Uterus (tissue), 4 donors: ENCODE data around the gene ALDH3B1. TPM values are rescaled to one million over a fixed set of nuclear protein-coding genes. Genes with fewer than 3 reads are reported as not detected.

Experiments
- DNase-seq, 2 donors: peaks; one replicate each; pipeline ENCODE4 v3.0.0-alpha.2; 2019 to 2020
- H3K27ac ChIP-seq, 2 donors: fragments of 200-600 bp; sonication (generic); 1 replicate in 1 of 2; 2 replicates in 1 of 2; pipeline ENCODE4 v1.5.1; 2016 to 2018
- H3K27me3 ChIP-seq, 2 donors: fragments of 200-600 bp; sonication (generic); one replicate each; pipeline ENCODE4 v1.5.1; 2018 to 2019; ENCODE audit warnings: control low read depth in 1 of 2
- H3K36me3 ChIP-seq, 2 donors: fragments of 200-600 bp; sonication (generic); one replicate each; pipeline ENCODE4 v1.5.1; 2019; ENCODE audit warnings: control low read depth in 1 of 2
- H3K4me1 ChIP-seq, 2 donors: fragments of 200-600 bp; sonication (generic); one replicate each; pipeline ENCODE4 v1.5.1; 2018 to 2019; ENCODE audit warnings: control low read depth in 1 of 2
- H3K4me3 ChIP-seq, 2 donors: fragments of 200-600 bp; sonication (generic); 1 replicate in 1 of 2; 2 replicates in 1 of 2; pipeline ENCODE4 v1.5.1; 2018 to 2019; ENCODE audit warnings: mild to moderate bottlenecking in 1 of 2
- H3K9me3 ChIP-seq, 2 donors: fragments of 200-600 bp; sonication (generic); one replicate each; pipeline ENCODE4 v1.5.1; 2019; ENCODE audit warnings: control low read depth in 1 of 2
- CTCF ChIP-seq, 4 experiments: fragments of 200-600 bp in 2 of 4; fragments of 450-650 bp in 2 of 4; sonication (generic) in 2 of 4; IDR thresholded peaks; one replicate each; pipeline ENCODE4 v1.5.1; 2016 to 2019; ENCODE audit warnings: antibody characterized with exemption in 4 of 4, mild to moderate bottlenecking in 2 of 4, moderate library complexity in 1 of 4
- POLR2A ChIP-seq, 2 donors: fragments of 450-650 bp; IDR thresholded peaks; one replicate each; pipeline ENCODE4 v1.6.1; 2016; ENCODE audit warnings: antibody characterized with exemption in 2 of 2, mild to moderate bottlenecking in 1 of 2, moderate library complexity in 1 of 2
- intact Hi-C: fragments of 100-400 bp; cut with DNase I; formaldehyde crosslinking; loops from one replicate; pipeline ENCODE4 v1.15.1; 2023; ENCODE audit warnings: low total_unique reads
- total RNA-seq, 4 donors: library from RNA; depleted of rRNA in 3 of 4; stranded (reverse); fragments of >200 nt in 3 of 4; gene quantifications; one replicate each; pipeline versions ENCODE4 v1.1.0 to v1.2.4, GENCODE V29; 2014 to 2023
- donor health status: DM: yes; HTN: yes; CAD: no.

Gene ALDH3B1
- total RNA-seq, 4 donors from 2014 or later: 2.3 to 5.7 (median 4.0) TPM

DNA sequence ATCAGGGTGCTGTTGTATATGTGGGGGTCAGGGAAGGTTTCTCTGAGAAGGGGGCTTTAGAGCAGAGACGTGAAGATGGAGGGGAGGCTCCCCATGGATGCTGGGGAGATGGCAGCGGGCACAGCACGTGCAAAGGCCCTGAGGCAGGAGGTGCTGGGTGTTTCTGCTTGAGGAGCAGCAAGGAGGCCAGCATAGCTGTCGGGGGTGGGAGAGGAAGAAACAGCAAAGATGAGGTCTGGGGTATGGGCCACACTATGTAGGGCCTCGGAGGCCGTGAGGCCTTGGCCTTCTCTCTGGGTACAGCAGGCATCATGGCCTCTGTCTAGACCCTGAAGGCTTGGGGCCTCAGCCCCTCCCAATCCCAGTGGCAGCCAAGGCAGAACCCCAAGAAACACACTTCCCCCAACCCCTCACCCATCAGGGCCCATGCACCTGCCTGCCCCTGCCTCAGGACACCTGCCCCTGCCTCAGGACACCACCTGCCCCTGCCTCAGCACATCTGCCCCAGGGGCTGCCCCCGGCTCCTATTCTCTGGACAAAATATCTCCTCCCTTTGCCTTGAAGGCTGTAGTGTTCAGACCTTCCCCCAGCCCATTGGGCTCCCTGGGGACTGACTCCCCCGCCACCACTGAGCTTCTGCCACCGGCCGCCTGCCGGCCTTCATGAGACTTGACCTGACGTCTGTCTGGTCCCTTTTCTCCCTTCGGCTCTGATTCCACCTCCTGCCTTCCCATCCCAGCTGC, 6.2 kb downstream of the ALDH3B1 start:
- no peaks in the 10 kb centered on the region for H3K27me3 ChIP-seq
- no peak overlapping the region for H3K27ac ChIP-seq
- intact Hi-C loops: no loop called here

DNA sequence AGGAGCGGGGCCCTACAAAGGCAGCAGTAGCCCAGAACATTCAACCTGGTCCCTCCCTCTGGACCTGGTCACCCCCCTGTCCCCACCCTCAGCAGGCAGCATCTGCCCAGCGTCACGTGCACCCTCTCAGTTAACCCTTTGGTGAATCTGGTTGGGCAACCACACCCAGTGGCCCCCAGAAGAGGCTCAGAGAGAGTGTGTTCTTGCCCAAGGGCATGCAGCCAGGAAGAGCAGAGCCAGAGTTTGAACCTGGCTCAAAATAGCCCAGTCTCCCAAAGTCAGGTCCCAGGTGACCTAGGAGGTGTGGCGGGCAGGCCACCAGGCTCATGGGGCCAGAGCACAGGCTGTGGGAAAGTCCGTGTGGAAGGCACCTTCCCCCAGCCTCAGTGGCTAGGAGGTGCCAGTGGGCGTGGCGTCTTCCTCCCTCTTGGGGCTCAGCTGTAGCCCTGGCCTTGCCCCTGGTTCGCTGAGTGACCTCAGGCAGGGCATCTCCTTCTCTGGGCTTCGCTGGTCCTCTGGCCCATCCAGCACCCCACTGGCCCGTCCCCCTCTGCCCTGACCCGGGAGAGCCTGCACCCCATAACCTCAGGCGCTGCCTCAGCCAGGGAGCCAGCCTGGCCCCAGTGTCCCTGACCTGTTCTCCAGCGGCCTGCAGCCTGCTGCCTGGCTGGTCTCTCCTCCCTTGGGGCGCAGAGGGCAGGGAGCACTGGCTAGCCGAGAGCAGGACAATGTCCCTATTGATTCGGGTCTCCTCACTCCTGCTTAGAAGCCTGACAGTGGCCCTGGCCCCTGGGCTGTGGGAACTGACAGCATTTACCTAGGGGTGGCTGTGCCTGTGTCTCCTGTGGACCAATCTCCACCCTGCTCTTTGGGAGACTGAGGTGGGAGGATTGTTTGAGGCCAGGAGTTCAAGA, 7.0 kb downstream of the ALDH3B1 start:
- DNase-seq: no peak
- TF ChIP-seq CTCF (IDR thresholded peaks at IDR 0.05) (no peak), POLR2A (IDR thresholded peaks at IDR 0.05) (no peak)
- peaks cover 0 to 4% of the 10 kb centered on the region in 2 donors for H3K4me1 ChIP-seq
- intact Hi-C loops: no loop called here
- no peak overlapping the region for H3K27ac ChIP-seq
- no peaks in the 10 kb centered on the region for H3K9me3 ChIP-seq
- H3K4me3 ChIP-seq: no peak overlapping the region
- no peaks in the 10 kb centered on the region for H3K36me3 ChIP-seq
- no peaks in the 10 kb centered on the region for H3K27me3 ChIP-seq

More for the DNA sequence above, 6.2 kb downstream of the ALDH3B1 start:
- Histone ChIP-seq H3K4me1 (peaks cover 0 to 4% of the 10 kb centered on the region in 2 donors), H3K9me3 (no peaks in the 10 kb centered on the region), H3K4me3 (no peak overlapping the region), H3K36me3 (no peaks in the 10 kb centered on the region)
- DNase-seq: no peak
- TF ChIP-seq CTCF (IDR thresholded peaks at IDR 0.05): no peak
- TF ChIP-seq POLR2A (IDR thresholded peaks at IDR 0.05): no peak

DNA sequence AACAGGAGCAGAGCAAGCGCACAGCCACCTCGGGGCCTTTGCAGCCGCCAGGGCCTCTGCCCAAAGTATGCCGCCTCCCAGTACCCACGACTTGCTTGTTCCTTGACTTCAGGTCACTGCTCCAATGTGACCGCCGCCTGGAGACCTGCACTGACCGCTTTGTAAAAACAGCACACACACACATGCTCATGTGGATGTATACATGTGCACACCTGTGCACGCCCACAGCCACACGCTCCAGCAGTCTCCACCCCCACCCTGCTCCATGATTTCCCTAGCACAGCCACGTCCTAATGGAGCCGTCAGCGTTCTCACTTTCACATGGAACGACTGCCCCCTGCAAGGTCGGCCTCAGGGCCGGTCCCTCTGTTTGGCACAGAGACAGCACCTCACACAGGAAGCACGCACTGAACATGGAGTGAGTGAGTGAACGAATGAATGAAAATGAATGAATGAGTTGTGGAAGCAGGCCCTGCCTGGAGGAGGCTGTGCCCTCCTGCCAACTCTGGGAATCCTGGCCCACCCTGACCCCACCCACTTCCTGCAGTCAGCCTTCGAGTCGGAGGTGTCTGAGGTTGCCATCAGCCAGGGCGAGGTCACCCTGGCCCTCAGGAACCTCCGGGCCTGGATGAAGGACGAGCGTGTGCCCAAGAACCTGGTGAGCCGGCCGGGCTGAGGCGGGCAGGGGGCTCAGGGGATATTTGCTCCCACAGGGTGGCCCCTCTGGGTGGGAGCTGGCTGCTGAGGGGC, 8.0 kb downstream of the ALDH3B1 start:
- intact Hi-C loops: no loop called here
- Histone ChIP-seq H3K27ac (no peak overlapping the region), H3K4me1 (peaks cover 0 to 4% of the 10 kb centered on the region in 2 donors)

DNA sequence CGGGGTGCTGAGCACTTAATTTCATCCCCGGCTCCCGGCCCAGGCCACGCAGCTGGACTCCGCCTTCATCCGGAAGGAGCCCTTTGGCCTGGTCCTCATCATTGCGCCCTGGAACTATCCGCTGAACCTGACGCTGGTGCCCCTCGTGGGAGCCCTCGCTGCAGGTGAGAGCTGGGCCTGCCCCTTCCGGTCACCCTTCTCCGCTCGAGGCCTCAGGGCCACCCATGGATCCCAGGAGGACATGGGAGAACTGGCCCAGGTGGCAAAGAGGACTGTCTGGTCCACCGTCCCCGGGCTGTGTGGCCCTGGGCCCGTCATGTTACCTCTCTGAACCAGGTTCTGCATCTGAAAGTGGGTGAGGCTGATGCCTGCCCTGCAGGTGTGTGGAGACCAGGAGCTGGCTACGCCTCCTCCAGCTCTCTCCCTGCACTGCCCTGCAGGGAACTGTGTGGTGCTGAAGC, 8.6 kb downstream of the ALDH3B1 start:
- H3K9me3 ChIP-seq: no peaks in the 10 kb centered on the region
- H3K36me3 ChIP-seq: no peaks in the 10 kb centered on the region
- H3K4me3 ChIP-seq: no peak overlapping the region
- H3K27ac ChIP-seq: no peak overlapping the region
- no peak for DNase-seq
- H3K27me3 ChIP-seq: no peaks in the 10 kb centered on the region
- H3K4me1 ChIP-seq: peaks cover 0 to 4% of the 10 kb centered on the region in 2 donors
- intact Hi-C loops: no loop called here
- no peak for TF ChIP-seq POLR2A (IDR thresholded peaks at IDR 0.05)
- no peak for TF ChIP-seq CTCF (IDR thresholded peaks at IDR 0.05)

More for the DNA sequence above, 8.0 kb downstream of the ALDH3B1 start:
- H3K27me3 ChIP-seq: no peaks in the 10 kb centered on the region
- no peak for TF ChIP-seq CTCF (IDR thresholded peaks at IDR 0.05)
- TF ChIP-seq POLR2A (IDR thresholded peaks at IDR 0.05): no peak
- H3K4me3 ChIP-seq: no peak overlapping the region
- no peaks in the 10 kb centered on the region for H3K9me3 ChIP-seq
- H3K36me3 ChIP-seq: no peaks in the 10 kb centered on the region
- no peak for DNase-seq
